DMS53 treated with DMSO at 0.1 percent for 48 hours (cell line): ENCODE results near the gene PGAM5.
A peak's percentile ranks its signal among the peaks of the same experiment; 100 is the strongest.

Experiments used
- DNase-seq: peaks from one replicate; lab custom pipeline; 2025; ENCODE audit not compliant: unreplicated experiment; lab: John Stamatoyannopoulos, UW

Gene PGAM5

GRCh38 chr12:132710405-132711079 is at the start of gene PGAM5:
Gene PGAM5, plus strand, starts transcription at chr12:132710842. Its CDS starts 35 bp downstream, at chr12:132710877.
- peak; percentile 87 for DNase-seq

- no peak for DNase-seq
Measured at GRCh38 chr12:132660996-132661395, 49.6 kb upstream of the PGAM5 start.

GRCh38 chr12:132661972-132662371 is 48.7 kb upstream of the PGAM5 start:
- DNase-seq = no peak

- DNase-seq = no peak
Measured at GRCh38 chr12:132662901-132663755, 47.5 kb upstream of the PGAM5 start.

GRCh38 chr12:132664206-132665148 is 46.2 kb upstream of the PGAM5 start:
- DNase-seq = no peak

- DNase-seq = no peak
Measured at GRCh38 chr12:132665149-132665491, 45.5 kb upstream of the PGAM5 start.

- DNase-seq = no peak
Measured at GRCh38 chr12:132665794-132666193, 44.8 kb upstream of the PGAM5 start.

GRCh38 chr12:132668191-132669088 is 42.2 kb upstream of the PGAM5 start:
- no peak for DNase-seq

- DNase-seq = no peak
Measured at GRCh38 chr12:132669166-132669879, 41.3 kb upstream of the PGAM5 start.

- no peak for DNase-seq
Measured at GRCh38 chr12:132672116-132672515, 38.5 kb upstream of the PGAM5 start.

- no peak for DNase-seq
Measured at GRCh38 chr12:132672678-132673077, 38.0 kb upstream of the PGAM5 start.

GRCh38 chr12:132673288-132674179 is 37.1 kb upstream of the PGAM5 start:
- DNase-seq = no peak

- no peak for DNase-seq
Measured at GRCh38 chr12:132674561-132674960, 36.1 kb upstream of the PGAM5 start.

GRCh38 chr12:132675757-132676432 is 34.7 kb upstream of the PGAM5 start:
- no peak for DNase-seq

- no peak for DNase-seq
Measured at GRCh38 chr12:132677492-132677891, 33.1 kb upstream of the PGAM5 start.

- no peak for DNase-seq
Measured at GRCh38 chr12:132685400-132685799, 25.2 kb upstream of the PGAM5 start.

GRCh38 chr12:132686825-132687210 is 23.8 kb upstream of the PGAM5 start:
- DNase-seq = no peak
